ENCODE results near the gene MCC. TPM values are rescaled to one million over a fixed set of nuclear protein-coding genes. Genes with fewer than 3 reads are reported as not detected.

Gene MCC
- total RNA-seq, 1 experiment from 2014 or later = 23.5 TPM

DNA sequence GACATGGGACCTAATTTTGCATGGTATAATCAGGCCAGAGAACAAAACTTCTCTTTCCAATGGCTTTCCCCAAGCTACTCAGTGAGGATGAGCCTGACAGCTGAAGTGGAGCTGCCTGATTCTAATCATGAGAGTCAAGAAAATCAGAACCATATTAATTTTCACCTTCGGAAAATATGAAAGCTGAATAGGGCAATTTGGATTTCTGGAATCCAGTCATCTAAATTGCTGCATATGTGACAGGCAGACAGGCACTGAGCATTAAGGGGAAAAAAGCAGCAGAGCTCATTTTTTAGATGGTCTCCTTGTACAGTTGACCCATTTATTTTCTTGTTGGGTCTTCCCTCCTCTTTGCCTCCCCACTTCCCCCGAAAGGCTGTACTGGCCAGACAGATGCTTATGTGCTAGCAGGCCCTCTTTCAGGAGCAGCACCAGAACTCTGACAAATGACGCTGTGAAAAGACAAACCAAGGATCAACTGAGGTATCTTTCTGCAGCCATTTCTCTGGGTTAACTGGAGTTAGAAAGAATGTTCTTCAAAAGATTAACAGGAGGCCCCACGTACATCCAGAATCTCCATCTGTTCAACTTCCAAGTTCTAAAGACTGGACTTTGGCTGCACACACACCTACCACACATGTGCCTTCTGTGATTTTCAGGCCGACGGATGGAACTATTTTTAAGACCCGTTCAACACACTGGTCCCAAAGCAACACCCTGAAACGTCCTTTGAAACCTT, 336.4 kb downstream of the MCC start (continued):
- TF ChIP-seq, protein P1, sequence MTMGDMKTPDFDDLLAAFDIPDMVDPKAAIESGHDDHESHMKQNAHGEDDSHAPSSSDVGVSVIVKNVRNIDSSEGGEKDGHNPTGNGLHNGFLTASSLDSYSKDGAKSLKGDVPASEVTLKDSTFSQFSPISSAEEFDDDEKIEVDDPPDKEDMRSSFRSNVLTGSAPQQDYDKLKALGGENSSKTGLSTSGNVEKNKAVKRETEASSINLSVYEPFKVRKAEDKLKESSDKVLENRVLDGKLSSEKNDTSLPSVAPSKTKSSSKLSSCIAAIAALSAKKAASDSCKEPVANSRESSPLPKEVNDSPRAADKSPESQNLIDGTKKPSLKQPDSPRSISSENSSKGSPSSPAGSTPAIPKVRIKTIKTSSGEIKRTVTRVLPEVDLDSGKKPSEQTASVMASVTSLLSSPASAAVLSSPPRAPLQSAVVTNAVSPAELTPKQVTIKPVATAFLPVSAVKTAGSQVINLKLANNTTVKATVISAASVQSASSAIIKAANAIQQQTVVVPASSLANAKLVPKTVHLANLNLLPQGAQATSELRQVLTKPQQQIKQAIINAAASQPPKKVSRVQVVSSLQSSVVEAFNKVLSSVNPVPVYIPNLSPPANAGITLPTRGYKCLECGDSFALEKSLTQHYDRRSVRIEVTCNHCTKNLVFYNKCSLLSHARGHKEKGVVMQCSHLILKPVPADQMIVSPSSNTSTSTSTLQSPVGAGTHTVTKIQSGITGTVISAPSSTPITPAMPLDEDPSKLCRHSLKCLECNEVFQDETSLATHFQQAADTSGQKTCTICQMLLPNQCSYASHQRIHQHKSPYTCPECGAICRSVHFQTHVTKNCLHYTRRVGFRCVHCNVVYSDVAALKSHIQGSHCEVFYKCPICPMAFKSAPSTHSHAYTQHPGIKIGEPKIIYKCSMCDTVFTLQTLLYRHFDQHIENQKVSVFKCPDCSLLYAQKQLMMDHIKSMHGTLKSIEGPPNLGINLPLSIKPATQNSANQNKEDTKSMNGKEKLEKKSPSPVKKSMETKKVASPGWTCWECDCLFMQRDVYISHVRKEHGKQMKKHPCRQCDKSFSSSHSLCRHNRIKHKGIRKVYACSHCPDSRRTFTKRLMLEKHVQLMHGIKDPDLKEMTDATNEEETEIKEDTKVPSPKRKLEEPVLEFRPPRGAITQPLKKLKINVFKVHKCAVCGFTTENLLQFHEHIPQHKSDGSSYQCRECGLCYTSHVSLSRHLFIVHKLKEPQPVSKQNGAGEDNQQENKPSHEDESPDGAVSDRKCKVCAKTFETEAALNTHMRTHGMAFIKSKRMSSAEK (CRISPR knock-in tag; IDR thresholded peaks at IDR 0.05; ENCODE audit: borderline replicate concordance) = no peak
- TF ChIP-seq ZNF232 (CRISPR knock-in tag; IDR thresholded peaks at IDR 0.05) = no peak
- TF ChIP-seq, protein P2, sequence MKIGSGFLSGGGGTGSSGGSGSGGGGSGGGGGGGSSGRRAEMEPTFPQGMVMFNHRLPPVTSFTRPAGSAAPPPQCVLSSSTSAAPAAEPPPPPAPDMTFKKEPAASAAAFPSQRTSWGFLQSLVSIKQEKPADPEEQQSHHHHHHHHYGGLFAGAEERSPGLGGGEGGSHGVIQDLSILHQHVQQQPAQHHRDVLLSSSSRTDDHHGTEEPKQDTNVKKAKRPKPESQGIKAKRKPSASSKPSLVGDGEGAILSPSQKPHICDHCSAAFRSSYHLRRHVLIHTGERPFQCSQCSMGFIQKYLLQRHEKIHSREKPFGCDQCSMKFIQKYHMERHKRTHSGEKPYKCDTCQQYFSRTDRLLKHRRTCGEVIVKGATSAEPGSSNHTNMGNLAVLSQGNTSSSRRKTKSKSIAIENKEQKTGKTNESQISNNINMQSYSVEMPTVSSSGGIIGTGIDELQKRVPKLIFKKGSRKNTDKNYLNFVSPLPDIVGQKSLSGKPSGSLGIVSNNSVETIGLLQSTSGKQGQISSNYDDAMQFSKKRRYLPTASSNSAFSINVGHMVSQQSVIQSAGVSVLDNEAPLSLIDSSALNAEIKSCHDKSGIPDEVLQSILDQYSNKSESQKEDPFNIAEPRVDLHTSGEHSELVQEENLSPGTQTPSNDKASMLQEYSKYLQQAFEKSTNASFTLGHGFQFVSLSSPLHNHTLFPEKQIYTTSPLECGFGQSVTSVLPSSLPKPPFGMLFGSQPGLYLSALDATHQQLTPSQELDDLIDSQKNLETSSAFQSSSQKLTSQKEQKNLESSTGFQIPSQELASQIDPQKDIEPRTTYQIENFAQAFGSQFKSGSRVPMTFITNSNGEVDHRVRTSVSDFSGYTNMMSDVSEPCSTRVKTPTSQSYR (CRISPR knock-in tag; IDR thresholded peaks at IDR 0.05) = no peak
- TF ChIP-seq SOX15 (CRISPR knock-in tag; IDR thresholded peaks at IDR 0.05) = no peak

DNA sequence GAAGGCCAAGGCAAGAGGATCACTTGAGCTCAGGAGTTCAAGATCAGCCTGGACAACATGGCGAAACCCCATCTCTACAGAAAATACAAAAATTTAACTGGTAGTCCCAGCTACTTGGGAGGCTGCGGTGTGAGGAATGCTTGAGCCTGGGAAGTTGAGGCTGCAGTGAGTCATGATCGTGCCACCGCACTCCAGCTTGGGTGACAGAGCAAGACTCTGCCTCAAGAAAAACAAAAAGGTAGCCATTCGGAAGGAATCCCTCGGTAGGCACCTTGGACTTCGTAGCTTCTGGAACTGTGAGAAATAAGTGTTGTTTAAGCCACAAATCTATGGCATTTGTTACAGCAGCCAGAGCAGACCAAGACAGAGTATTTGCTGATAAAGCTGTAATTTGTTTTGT, 337.4 kb downstream of the MCC start:
- ChIA-PET POLR2A (no interaction called here), CTCF (no interaction called here)
- H3K9me3 Mint-ChIP-seq = no peaks in the 10 kb centered on the region
- DNase-seq (ENCODE audit: low spot score) (no peak), ATAC-seq (no peak)
- no peak overlapping the region for H3K27ac Mint-ChIP-seq
- no peaks in the 10 kb centered on the region for H3K36me3 Mint-ChIP-seq
- H3K27me3 Mint-ChIP-seq (ENCODE audit: low read depth) = no peaks in the 10 kb centered on the region
- peaks cover 26% of the 10 kb centered on the region for H3K4me1 Mint-ChIP-seq
- no peak overlapping the region for H3K4me3 Mint-ChIP-seq
- TF ChIP-seq, protein P3, sequence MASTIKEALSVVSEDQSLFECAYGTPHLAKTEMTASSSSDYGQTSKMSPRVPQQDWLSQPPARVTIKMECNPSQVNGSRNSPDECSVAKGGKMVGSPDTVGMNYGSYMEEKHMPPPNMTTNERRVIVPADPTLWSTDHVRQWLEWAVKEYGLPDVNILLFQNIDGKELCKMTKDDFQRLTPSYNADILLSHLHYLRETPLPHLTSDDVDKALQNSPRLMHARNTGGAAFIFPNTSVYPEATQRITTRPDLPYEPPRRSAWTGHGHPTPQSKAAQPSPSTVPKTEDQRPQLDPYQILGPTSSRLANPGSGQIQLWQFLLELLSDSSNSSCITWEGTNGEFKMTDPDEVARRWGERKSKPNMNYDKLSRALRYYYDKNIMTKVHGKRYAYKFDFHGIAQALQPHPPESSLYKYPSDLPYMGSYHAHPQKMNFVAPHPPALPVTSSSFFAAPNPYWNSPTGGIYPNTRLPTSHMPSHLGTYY (CRISPR knock-in tag; IDR thresholded peaks at IDR 0.05) = no peak
- no peak for TF ChIP-seq GABPB1 (CRISPR knock-in tag; IDR thresholded peaks at IDR 0.05)

DNA sequence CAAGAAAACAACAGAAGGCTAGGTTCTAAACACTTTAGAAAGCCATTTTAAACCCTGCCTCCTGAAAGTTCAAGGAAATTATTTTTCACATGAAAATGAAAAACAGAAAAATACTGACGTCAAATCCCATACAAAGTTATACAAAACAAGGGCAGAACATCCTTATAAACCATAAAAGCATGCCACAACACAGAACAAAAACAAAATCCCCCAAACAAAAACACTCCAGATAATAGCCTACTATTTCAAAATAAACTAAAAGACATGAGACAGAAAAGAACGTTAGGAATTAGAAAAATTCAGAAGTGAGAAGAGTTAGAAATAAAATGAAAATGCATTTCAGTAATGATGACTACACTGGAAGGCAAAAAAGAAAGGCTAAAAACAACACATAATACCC, 338.0 kb downstream of the MCC start:
- TF ChIP-seq, protein P4, sequence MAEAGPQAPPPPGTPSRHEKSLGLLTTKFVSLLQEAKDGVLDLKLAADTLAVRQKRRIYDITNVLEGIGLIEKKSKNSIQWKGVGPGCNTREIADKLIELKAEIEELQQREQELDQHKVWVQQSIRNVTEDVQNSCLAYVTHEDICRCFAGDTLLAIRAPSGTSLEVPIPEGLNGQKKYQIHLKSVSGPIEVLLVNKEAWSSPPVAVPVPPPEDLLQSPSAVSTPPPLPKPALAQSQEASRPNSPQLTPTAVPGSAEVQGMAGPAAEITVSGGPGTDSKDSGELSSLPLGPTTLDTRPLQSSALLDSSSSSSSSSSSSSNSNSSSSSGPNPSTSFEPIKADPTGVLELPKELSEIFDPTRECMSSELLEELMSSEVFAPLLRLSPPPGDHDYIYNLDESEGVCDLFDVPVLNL (CRISPR knock-in tag; IDR thresholded peaks at IDR 0.05; ENCODE audit: borderline replicate concordance, low read depth) = no peak
- TF ChIP-seq, protein P5, sequence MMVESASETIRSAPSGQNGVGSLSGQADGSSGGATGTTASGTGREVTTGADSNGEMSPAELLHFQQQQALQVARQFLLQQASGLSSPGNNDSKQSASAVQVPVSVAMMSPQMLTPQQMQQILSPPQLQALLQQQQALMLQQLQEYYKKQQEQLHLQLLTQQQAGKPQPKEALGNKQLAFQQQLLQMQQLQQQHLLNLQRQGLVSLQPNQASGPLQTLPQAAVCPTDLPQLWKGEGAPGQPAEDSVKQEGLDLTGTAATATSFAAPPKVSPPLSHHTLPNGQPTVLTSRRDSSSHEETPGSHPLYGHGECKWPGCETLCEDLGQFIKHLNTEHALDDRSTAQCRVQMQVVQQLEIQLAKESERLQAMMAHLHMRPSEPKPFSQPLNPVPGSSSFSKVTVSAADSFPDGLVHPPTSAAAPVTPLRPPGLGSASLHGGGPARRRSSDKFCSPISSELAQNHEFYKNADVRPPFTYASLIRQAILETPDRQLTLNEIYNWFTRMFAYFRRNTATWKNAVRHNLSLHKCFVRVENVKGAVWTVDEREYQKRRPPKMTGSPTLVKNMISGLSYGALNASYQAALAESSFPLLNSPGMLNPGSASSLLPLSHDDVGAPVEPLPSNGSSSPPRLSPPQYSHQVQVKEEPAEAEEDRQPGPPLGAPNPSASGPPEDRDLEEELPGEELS (CRISPR knock-in tag; IDR thresholded peaks at IDR 0.05) = no peak
- TF ChIP-seq GABPB1 (CRISPR knock-in tag; IDR thresholded peaks at IDR 0.05) = no peak
- TF ChIP-seq, protein P6, sequence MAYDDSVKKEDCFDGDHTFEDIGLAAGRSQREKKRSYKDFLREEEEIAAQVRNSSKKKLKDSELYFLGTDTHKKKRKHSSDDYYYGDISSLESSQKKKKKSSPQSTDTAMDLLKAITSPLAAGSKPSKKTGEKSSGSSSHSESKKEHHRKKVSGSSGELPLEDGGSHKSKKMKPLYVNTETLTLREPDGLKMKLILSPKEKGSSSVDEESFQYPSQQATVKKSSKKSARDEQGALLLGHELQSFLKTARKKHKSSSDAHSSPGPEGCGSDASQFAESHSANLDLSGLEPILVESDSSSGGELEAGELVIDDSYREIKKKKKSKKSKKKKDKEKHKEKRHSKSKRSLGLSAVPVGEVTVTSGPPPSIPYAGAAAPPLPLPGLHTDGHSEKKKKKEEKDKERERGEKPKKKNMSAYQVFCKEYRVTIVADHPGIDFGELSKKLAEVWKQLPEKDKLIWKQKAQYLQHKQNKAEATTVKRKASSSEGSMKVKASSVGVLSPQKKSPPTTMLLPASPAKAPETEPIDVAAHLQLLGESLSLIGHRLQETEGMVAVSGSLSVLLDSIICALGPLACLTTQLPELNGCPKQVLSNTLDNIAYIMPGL (CRISPR knock-in tag; IDR thresholded peaks at IDR 0.05) = no peak
- no peak for TF ChIP-seq RORB (CRISPR knock-in tag; IDR thresholded peaks at IDR 0.05)
- no peak for TF ChIP-seq ZNF121 (CRISPR knock-in tag; IDR thresholded peaks at IDR 0.05)
- no peak for TF ChIP-seq PRRX2 (CRISPR knock-in tag; IDR thresholded peaks at IDR 0.05)
- Mint-ChIP-seq H3K9me3 (no peaks in the 10 kb centered on the region), H3K4me3 (no peak overlapping the region), H3K36me3 (no peaks in the 10 kb centered on the region), H3K27me3 (ENCODE audit: low read depth) (no peaks in the 10 kb centered on the region), H3K27ac (peak overlapping the region; percentile 38; the same call in 1 of the 2 replicates), H3K4me1 (peaks cover 26% of the 10 kb centered on the region)
- ChIA-PET CTCF (no interaction called here), POLR2A (no interaction called here)
- DNase-seq (ENCODE audit: low spot score) (no peak), ATAC-seq (no peak)
